Measurements from ENCODE around the gene BRICD5. TPM values are rescaled to one million over a fixed set of nuclear protein-coding genes. Genes with fewer than 3 reads are reported as not detected.
"Not testable (repeated sequence)": the region's sequence is repeated elsewhere in the genome, so short reads cannot be mapped to it uniquely, and the experiment has no call there.

Gene BRICD5
- total RNA-seq, 1 experiment from 2014 or later: 18.6 TPM

DNA sequence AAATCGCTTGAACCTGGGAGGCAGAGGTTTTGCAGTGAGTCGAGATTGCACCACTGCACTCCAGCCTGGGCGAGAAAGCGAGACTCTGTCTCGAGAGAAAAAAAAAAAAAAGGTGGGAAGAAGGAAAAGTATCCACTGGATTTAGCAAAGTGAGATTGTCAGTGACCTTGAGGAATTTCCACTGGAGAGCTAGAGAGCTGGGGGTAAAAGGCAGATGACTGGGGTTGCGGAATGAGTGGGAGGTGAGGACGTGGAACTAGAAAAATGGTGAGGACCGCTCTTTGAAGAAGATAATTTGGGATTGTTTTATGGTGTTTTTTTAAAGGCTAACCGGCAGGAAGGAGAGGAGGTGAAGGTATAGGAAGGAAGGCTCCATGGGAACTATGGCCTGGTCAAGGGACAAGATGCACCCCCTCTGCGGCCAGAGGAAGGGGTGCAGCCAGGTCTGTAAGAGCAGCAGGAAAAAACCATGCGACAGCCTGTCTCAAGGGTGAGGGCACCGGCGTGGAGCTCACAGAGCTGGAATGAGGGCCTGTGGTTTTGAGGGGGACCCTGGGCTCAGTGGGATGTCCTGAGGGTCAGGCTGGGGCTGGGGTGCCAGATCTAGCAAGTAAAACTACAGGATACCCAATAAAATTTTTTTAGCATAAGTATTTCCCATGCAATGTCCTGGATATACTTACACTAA, 6.1 kb downstream of the BRICD5 start:
- ChIA-PET POLR2A (ENCODE audit: low non-redundant PET) (interaction anchor here (0.6 to 0.7 kb wide), 2 partner anchors 49 to 255 kb away, joined by 3 to 4 read pairs; partner anchors contain the start of gene TRAF7), CTCF (no interaction called here)
- TF ChIP-seq EZH2 (IDR thresholded peaks at IDR 0.05; ENCODE audit: borderline replicate concordance, low read depth, low read length, poor library complexity, severe bottlenecking): no peak
- TF ChIP-seq, protein P1, sequence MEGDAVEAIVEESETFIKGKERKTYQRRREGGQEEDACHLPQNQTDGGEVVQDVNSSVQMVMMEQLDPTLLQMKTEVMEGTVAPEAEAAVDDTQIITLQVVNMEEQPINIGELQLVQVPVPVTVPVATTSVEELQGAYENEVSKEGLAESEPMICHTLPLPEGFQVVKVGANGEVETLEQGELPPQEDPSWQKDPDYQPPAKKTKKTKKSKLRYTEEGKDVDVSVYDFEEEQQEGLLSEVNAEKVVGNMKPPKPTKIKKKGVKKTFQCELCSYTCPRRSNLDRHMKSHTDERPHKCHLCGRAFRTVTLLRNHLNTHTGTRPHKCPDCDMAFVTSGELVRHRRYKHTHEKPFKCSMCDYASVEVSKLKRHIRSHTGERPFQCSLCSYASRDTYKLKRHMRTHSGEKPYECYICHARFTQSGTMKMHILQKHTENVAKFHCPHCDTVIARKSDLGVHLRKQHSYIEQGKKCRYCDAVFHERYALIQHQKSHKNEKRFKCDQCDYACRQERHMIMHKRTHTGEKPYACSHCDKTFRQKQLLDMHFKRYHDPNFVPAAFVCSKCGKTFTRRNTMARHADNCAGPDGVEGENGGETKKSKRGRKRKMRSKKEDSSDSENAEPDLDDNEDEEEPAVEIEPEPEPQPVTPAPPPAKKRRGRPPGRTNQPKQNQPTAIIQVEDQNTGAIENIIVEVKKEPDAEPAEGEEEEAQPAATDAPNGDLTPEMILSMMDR (conservative IDR thresholded peaks at IDR 0.05; ENCODE audit: low read depth, low read length): no peak
- H3K27me3 ChIP-seq (replicated peaks; ENCODE audit: insufficient read depth, low read depth, low read length, poor library complexity): no peaks in the 10 kb centered on the region
- H3K27ac ChIP-seq (ENCODE audit: low read depth, low read length, poor library complexity, severe bottlenecking): peak overlapping the region; percentile 92
- peaks cover 30% of the 10 kb centered on the region for H3K36me3 ChIP-seq (ENCODE audit: insufficient read depth, low read length, poor library complexity, severe bottlenecking)
- H3K4me1 ChIP-seq (ENCODE audit: insufficient read depth, low read length, poor library complexity, severe bottlenecking): peaks cover 14% of the 10 kb centered on the region
- DNase-seq (ENCODE audit: low spot score): no peak
- no peaks in the 10 kb centered on the region for H3K9me3 ChIP-seq (ENCODE audit: low read depth, low read length, poor library complexity, severe bottlenecking)
- intact Hi-C loops (cut with micrococcal nuclease; ENCODE audit: unreplicated experiment): no loop called here
- H3K4me3 ChIP-seq (ENCODE audit: low read depth, low read length, poor library complexity, severe bottlenecking): peak overlapping the region; percentile 74
- TSS peak; percentile 51 for BruUV-seq (replicated peaks)

DNA sequence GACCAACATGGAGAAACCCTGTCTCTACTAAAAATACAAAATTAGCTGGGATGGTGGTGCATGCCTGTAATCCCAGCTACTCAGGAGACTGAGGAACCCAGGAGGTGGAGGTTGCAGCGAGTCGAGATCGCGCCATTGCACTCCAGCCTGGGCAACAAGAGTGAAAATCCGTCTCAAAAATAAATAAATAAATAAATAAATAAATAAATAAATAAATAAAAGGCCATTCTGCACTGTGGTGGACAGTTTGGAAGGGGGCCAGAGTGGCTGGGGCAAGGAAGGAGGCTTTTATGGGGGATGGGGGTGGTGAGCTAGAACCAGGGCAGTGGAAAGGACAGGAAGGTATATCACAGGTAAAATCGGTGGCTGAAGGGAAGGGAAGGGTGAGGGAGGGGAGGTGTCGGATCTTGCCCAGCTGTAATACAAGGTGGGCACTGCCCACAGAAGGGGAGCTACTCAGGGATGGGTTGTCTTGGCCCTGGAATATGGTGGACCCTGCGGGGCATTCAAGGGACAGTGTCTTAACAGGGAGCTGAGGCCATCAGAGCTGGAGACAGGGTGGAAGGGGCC, 7.5 kb downstream of the BRICD5 start:
- H3K9me3 ChIP-seq (ENCODE audit: low read depth, low read length, poor library complexity, severe bottlenecking); DNase-seq (ENCODE audit: low spot score); H3K27ac ChIP-seq (ENCODE audit: low read depth, low read length, poor library complexity, severe bottlenecking); H3K4me3 ChIP-seq (ENCODE audit: low read depth, low read length, poor library complexity, severe bottlenecking); intact Hi-C loops (cut with micrococcal nuclease; ENCODE audit: unreplicated experiment); BruUV-seq (replicated peaks); H3K27me3 ChIP-seq (replicated peaks; ENCODE audit: insufficient read depth, low read depth, low read length, poor library complexity); CTCF ChIA-PET; POLR2A ChIA-PET (ENCODE audit: low non-redundant PET): not testable (repeated sequence)
- peaks cover 16% of the 10 kb centered on the region for H3K36me3 ChIP-seq (ENCODE audit: insufficient read depth, low read length, poor library complexity, severe bottlenecking)
- H3K4me1 ChIP-seq (ENCODE audit: insufficient read depth, low read length, poor library complexity, severe bottlenecking): peaks cover 14% of the 10 kb centered on the region

GRCh38 chr16:2200313-2200712, 10.3 kb downstream of the BRICD5 start:
- no peak for TF ChIP-seq EZH2 (IDR thresholded peaks at IDR 0.05; ENCODE audit: borderline replicate concordance, low read depth, low read length, poor library complexity, severe bottlenecking)
- TF ChIP-seq, protein P1 (conservative IDR thresholded peaks at IDR 0.05; ENCODE audit: low read depth, low read length): no peak
- DNase-seq (ENCODE audit: low spot score): no peak
- H3K36me3 ChIP-seq (ENCODE audit: insufficient read depth, low read length, poor library complexity, severe bottlenecking): no peaks in the 10 kb centered on the region
- ChIA-PET CTCF (no interaction called here), POLR2A (ENCODE audit: low non-redundant PET) (no interaction called here)
- no peak overlapping the region for H3K4me3 ChIP-seq (ENCODE audit: low read depth, low read length, poor library complexity, severe bottlenecking)
- H3K9me3 ChIP-seq (ENCODE audit: low read depth, low read length, poor library complexity, severe bottlenecking): no peaks in the 10 kb centered on the region
- BruUV-seq (replicated peaks): no TSS peak
- intact Hi-C loops (cut with micrococcal nuclease; ENCODE audit: unreplicated experiment): no loop called here
- H3K27me3 ChIP-seq (replicated peaks; ENCODE audit: insufficient read depth, low read depth, low read length, poor library complexity): peaks cover 22% of the 10 kb centered on the region
- H3K4me1 ChIP-seq (ENCODE audit: insufficient read depth, low read length, poor library complexity, severe bottlenecking): peaks cover 6% of the 10 kb centered on the region
- H3K27ac ChIP-seq (ENCODE audit: low read depth, low read length, poor library complexity, severe bottlenecking): no peak overlapping the region
